ENCODE data around the gene RANBP17. TPM values are rescaled to one million over a fixed set of nuclear protein-coding genes. Genes with fewer than 3 reads are reported as not detected.
"Not testable (repeated sequence)": the region's sequence is repeated elsewhere in the genome, so short reads cannot be mapped to it uniquely, and the experiment has no call there.

RANBP17 gene
- total RNA-seq, 1 donor from 2014 or later, result 6.8 TPM

- no peak for TF ChIP-seq CTCF (IDR thresholded peaks at IDR 0.05; ENCODE audit: insufficient read depth, low read length, severe bottlenecking)
- no peak for FAIRE-seq
- no peak for DNase-seq (ENCODE audit: low read depth)
- H3K27me3 ChIP-seq (ENCODE audit: control insufficient read depth, insufficient read depth, low read length), result no peaks in the 10 kb centered on the region
- no peak overlapping the region for H3K4me3 ChIP-seq (ENCODE audit: low read depth, low read length)
- no peaks in the 10 kb centered on the region for H3K36me3 ChIP-seq (ENCODE audit: control insufficient read depth, insufficient read depth, low read length)
Measured at GRCh38 chr5:170867825-170868224, 6.0 kb downstream of the RANBP17 start.

GRCh38 chr5:170870390-170870789, 8.6 kb downstream of the RANBP17 start:
- H3K27me3 ChIP-seq (ENCODE audit: control insufficient read depth, insufficient read depth, low read length); H3K36me3 ChIP-seq (ENCODE audit: control insufficient read depth, insufficient read depth, low read length); DNase-seq (ENCODE audit: low read depth); FAIRE-seq; H3K4me3 ChIP-seq (ENCODE audit: low read depth, low read length): not testable (repeated sequence)

GRCh38 chr5:170874017-170874416, 12.2 kb downstream of the RANBP17 start:
- H3K36me3 ChIP-seq (ENCODE audit: control insufficient read depth, insufficient read depth, low read length), result no peaks in the 10 kb centered on the region
- FAIRE-seq (no peak), DNase-seq (ENCODE audit: low read depth) (no peak)
- TF ChIP-seq CTCF (IDR thresholded peaks at IDR 0.05; ENCODE audit: insufficient read depth, low read length, severe bottlenecking), result no peak
- no peak overlapping the region for H3K4me3 ChIP-seq (ENCODE audit: low read depth, low read length)
- no peaks in the 10 kb centered on the region for H3K27me3 ChIP-seq (ENCODE audit: control insufficient read depth, insufficient read depth, low read length)

- no peaks in the 10 kb centered on the region for H3K36me3 ChIP-seq (ENCODE audit: control insufficient read depth, insufficient read depth, low read length)
- no peaks in the 10 kb centered on the region for H3K27me3 ChIP-seq (ENCODE audit: control insufficient read depth, insufficient read depth, low read length)
- no peak for DNase-seq (ENCODE audit: low read depth)
- FAIRE-seq, result no peak
- no peak for TF ChIP-seq CTCF (IDR thresholded peaks at IDR 0.05; ENCODE audit: insufficient read depth, low read length, severe bottlenecking)
- no peak overlapping the region for H3K4me3 ChIP-seq (ENCODE audit: low read depth, low read length)
Measured at GRCh38 chr5:170875811-170876210, 14.0 kb downstream of the RANBP17 start.

- FAIRE-seq, result no peak
- no peak for TF ChIP-seq CTCF (IDR thresholded peaks at IDR 0.05; ENCODE audit: insufficient read depth, low read length, severe bottlenecking)
- no peaks in the 10 kb centered on the region for H3K27me3 ChIP-seq (ENCODE audit: control insufficient read depth, insufficient read depth, low read length)
- H3K36me3 ChIP-seq (ENCODE audit: control insufficient read depth, insufficient read depth, low read length), result no peaks in the 10 kb centered on the region
- DNase-seq (ENCODE audit: low read depth), result no peak
- no peak overlapping the region for H3K4me3 ChIP-seq (ENCODE audit: low read depth, low read length)
Measured at GRCh38 chr5:170880084-170880483, 18.3 kb downstream of the RANBP17 start.

GRCh38 chr5:170882345-170882744, 20.5 kb downstream of the RANBP17 start:
- DNase-seq (ENCODE audit: low read depth), result peak; percentile 49
- FAIRE-seq, result no peak
- no peak for TF ChIP-seq CTCF (IDR thresholded peaks at IDR 0.05; ENCODE audit: insufficient read depth, low read length, severe bottlenecking)
- H3K36me3 ChIP-seq (ENCODE audit: control insufficient read depth, insufficient read depth, low read length), result no peaks in the 10 kb centered on the region
- no peak overlapping the region for H3K4me3 ChIP-seq (ENCODE audit: low read depth, low read length)
- H3K27me3 ChIP-seq (ENCODE audit: control insufficient read depth, insufficient read depth, low read length), result no peaks in the 10 kb centered on the region
